Activated CD4-positive, alpha-beta T cell treated with anti-CD3 and anti-CD28 coated beads, Interleukin-10, Interleukin-2, amounts not matched to agents 100 ng/mL and 50 ng/mL, durations not matched to agents 16 hours and 8 hours (primary cell): Measurements from ENCODE around the gene ERP44.
"Not testable (repeated sequence)": the region's sequence is repeated elsewhere in the genome, so short reads cannot be mapped to it uniquely, and the experiment has no call there.

Experiments used
- DNase-seq: peaks from one replicate; pipeline ENCODE4 v3.0.0-alpha.2; 2020

Gene ERP44

GRCh38 chr9:100099722-100100042 lies 882 bp upstream of the ERP44 start:
- no peak for DNase-seq

GRCh38 chr9:100098046-100098886 lies 534 bp downstream of the ERP44 start:
- DNase-seq = peak; percentile 44

- DNase-seq = no peak
Observed at GRCh38 chr9:100096378-100096916, 2.4 kb downstream of the ERP44 start.

DNA sequence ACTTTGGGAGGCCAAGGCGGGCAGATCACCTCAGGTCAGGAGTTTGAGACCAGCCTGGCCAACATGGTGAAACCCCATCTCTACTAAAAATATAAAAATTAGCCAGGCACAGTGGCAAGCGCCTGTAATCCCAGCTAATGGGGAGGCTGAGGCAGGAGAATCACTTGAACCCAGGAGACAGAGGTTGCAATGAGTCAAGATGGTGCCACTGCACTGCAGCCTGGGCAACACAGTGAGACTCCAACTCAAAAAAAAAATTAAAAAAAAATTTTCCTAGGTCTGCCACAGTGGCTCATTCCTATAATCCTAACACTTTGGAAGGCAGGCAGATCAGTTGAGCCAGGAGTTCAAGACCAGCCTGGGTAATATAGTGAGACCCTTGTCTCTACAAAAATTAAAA lies 4.4 kb downstream of the ERP44 start:
- DNase-seq = not testable (repeated sequence)

- no peak for DNase-seq
Observed at GRCh38 chr9:100092066-100092465, 6.7 kb downstream of the ERP44 start.

GRCh38 chr9:100091650-100092049 lies 7.2 kb downstream of the ERP44 start:
- no peak for DNase-seq

- DNase-seq = no peak
Observed at GRCh38 chr9:100090880-100091279, 7.9 kb downstream of the ERP44 start.

DNA sequence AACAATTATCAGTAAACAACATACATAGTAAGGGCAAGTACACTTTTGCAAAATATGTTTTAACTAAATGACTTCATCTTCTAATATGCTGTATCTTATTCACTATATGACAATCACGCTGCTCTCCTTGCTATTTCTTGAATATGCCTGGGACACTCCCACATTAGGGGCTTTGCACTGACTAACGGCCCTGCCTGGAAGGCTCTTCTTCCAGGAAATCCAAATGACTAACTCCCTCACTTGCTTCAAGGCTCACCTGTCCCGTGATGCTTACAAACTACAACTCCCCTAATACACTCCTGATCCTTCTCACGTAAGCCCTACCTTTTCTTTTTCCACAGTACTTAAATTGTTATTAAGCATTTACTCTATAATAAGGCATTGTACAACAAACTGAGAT lies 10.6 kb downstream of the ERP44 start:
- DNase-seq = peak; percentile 37

DNA sequence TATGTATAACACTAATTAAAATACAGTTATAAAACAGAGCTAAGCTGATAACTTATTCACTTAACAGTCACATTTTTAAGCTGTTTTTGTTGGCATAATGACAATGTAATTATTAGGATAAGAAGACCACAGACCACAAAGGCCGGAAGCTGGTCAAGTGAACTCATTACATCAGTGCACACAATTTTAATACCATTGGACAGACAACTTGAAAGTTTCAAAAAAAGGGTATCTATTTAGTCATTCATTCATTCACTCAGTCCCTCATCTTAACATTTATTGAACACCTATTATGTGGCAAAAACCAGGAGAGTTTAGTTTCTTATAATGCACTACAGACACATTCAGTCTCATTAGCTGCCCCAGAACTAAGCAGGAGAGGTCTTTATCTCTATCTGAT lies 11.6 kb downstream of the ERP44 start:
- peak; percentile 26 for DNase-seq

- DNase-seq = peak; percentile 50
Observed at GRCh38 chr9:100086097-100086635, 12.6 kb downstream of the ERP44 start.

DNA sequence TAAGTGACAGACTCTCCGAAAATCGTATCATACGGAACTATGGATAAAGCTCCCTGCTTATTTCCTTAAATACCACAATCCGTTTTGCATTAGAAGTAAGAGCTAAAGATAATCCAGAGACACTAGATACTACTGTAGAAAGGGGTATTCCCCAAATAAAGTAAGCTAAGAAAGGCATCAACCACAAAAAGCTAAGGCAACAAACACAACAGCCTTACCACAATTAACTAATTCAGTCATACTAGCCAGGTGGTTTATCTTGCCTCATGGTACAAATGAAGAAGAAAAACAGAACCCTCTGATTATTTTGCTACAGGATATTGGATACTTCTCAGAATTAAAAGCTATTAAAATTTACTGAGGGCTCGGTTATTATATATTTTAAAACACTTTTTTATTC lies 14.1 kb downstream of the ERP44 start:
- peak; percentile 79 for DNase-seq

GRCh38 chr9:100084128-100084453 lies 14.7 kb downstream of the ERP44 start:
- no peak for DNase-seq

GRCh38 chr9:100083448-100084127 lies 15.2 kb downstream of the ERP44 start:
- DNase-seq = peak; percentile 55

DNA sequence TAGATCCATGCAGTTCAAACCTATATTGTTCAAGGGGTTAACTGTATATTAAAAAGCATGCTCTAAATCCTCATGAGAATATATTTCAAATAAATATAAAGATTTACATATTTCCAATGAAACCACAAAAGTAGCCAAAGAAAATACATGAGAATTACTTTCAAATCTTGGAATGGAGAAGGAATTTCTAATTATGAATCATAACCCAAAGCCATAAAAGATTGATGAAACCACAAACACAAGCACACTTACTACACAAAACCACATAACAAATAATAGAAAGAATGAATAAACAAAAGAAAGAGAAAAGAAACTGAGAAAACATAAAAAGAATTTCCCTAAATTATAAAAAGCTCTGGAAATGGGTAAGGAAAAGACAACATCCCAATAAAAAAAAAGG lies 16.0 kb downstream of the ERP44 start:
- DNase-seq = no peak

DNA sequence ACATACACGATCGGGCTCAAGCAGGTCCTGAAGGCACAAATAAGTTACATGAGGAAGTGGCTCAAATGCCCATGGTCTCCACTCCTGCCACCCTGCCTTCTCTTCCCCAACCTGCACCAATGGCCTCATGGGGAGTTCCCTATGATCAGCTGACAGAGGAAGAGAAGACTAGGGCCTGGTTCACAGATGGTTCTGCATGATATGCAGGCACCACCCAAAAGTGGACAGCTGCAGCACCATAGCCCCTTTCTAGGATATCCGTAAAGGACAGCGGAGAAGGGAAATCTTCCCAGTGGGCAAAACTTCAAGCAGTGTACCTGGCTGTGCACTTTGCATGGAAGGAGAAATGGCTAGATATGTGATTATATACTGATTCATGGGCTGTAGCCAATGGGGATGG lies 22.5 kb downstream of the ERP44 start:
- not testable (repeated sequence) for DNase-seq

GRCh38 chr9:100074989-100075388 lies 23.8 kb downstream of the ERP44 start:
- DNase-seq = no peak

GRCh38 chr9:100074093-100074492 lies 24.7 kb downstream of the ERP44 start:
- DNase-seq = no peak

DNA sequence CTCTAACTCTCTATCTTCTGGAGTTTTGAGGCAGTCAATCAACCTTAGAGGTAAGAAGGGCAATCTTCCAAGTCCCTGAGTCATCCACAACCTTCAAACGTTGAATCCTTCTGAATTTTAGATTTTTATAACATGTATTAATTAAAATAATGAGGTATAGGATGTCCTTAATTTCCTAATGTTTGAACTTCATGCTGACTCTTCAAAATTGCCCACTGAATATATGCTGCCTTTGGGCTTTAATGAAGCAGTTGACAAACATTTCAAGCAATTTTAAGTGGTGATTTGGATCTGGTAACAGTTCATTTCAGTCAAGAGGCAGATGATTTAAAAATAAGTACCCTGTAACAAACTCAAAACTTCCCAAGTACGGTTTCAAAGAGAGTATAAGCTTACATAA lies 26.0 kb downstream of the ERP44 start:
- no peak for DNase-seq

DNA sequence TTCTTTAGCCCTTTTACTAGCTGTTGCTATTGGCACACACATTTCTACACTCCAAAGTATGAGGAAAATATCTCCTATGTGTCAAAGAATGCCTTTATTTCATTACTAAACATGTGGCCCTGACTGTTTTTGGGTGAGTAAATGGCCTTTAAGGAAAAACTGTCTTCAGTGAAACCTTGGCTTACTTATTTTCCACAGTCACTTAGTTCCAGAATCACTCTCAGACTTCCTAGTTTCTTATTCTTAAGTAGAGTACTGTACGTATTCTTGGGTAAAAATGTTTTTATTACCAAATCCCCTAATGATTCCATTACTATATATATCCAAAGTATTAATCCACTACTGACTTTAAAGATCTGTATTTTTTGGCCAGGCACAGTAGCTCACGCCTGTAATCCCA lies 27.5 kb downstream of the ERP44 start:
- DNase-seq = no peak

- DNase-seq = no peak
Observed at GRCh38 chr9:100070104-100071041, 28.4 kb downstream of the ERP44 start.

GRCh38 chr9:100069068-100069467 lies 29.7 kb downstream of the ERP44 start:
- not testable (repeated sequence) for DNase-seq

- not testable (repeated sequence) for DNase-seq
Observed at GRCh38 chr9:100067990-100068389, 30.8 kb downstream of the ERP44 start.

- DNase-seq = no peak
Observed at GRCh38 chr9:100066539-100066938, 32.3 kb downstream of the ERP44 start.
